NCI-H524 (cell line): ENCODE measurements around the gene NPSR1.
"Not testable (repeated sequence)": the region's sequence is repeated elsewhere in the genome, so short reads cannot be mapped to it uniquely, and the experiment has no call there.

ENCODE experiments used
- DNase-seq, 2 experiments: peaks; one replicate each; lab custom pipeline; 2025; lab: John Stamatoyannopoulos, UW

Gene NPSR1

DNA sequence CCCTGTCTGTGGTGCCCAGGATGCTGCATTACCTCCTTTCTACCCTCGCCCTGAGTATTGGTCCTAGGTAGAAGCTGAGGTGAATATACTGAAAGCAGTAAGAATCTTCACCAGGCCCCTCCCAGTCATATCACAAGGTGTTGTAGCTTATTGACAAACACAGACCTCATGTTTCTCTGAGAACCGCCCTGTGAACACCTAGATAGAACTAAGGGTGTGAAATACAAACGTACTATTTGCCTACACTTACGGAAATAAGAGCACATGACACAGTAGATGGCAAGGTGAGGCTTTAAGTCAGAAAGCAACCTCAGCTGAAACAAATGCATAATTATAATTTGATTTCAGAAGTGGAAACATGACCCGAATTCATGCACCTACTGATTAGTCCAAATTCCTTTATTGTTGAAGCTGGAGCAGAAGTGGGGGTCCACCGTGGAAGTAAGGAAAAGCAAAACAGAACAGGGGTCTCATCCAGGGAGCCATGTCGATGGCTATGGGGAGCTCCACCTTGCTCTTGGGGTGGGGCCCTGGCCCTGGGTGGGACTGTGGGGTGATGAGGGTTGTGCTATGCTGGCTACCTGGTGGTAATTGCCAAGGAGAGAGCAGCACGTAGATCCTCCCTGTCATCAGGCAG, at the start of gene NPSR1:
Gene NPSR1, plus strand, starts transcription at position 587 of the 637 bp plus-strand sequence. CDS start 195 bp downstream, outside the sequence.
- no peak for DNase-seq

DNA sequence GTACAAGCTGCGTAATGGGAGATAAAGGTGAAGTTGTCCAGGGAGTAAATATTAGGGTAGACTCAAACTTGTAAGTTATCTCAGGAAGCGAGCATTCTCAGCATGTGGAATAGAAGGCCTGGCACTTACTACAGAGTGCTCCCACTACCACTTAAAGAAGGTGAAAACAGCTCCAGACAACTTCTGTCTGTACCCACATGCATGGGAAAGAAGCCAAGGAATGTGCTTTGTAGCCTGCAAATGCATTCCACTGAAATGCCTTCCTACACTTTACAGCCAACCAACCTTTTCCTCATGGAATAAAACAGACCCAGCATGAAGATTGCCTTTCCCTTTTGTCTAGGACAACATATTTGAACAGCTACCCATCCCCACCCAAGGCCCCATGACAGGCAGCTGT, 45.4 kb upstream of the NPSR1 start:
- DNase-seq: no peak

DNA sequence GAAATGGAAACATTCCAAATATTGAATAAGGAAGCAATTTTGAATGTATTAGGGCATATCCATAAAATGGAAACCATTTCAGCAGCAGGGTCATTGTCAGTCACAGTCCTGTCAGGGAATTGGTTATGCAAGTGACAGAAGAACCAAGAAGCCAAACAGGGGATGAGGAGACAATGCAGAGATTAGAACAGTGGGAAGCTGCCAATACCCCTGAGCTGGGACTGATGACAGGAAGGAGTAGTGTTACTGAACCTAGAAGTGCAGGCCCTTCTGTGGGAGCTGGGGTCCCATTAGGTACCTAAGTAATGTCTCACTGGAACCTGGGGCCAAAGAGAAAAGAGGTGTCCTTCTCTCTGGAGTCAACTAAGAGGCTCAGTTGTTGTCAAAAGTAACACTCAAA, 37.6 kb upstream of the NPSR1 start:
- DNase-seq: no peak

DNA sequence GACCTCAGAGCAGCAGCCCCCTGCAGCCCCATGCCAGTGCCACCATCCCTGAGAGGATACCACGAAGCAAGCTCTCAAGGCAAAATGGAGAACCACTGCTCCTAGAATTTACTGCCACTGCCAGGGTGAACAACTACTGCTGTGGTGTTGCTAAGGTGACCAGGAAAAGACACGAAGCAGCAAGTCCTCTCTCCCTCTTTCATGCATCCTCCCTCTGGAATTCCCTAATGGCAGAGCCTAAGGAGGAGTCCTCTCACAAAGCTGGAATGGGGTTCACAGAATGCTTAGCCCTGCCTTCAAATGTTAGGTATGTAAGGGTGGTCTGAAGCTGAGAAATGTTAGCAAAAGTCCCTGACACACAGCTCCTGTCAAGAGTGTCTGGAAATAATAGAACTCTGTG, 35.8 kb upstream of the NPSR1 start:
- no peak for DNase-seq

GRCh38 chr7:34622771-34623250, 35.2 kb upstream of the NPSR1 start:
- DNase-seq: no peak

DNA sequence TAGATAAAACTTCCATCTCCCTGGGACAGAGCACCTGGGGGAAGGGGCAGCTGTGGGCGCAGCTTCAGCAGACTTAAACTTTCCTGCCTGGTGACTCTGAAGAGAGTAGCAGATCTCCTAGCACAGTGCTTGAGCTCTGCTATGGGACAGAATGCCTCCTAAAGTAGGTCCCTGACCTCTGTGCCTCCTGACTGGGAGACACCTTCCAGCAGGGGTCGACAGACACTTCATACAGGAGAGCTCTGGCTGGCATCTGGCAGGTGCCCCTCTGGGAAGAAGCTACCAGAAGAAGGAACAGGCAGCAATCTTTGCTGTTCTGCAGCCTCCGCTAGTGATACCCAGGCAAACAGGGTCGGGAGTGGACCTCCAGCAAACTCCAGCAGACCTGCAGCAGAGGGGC, 29.4 kb upstream of the NPSR1 start:
- not testable (repeated sequence) for DNase-seq

- DNase-seq: no peak
These were observed 5.2 kb upstream of the NPSR1 start for GRCh38 chr7:34652809-34653208.

DNA sequence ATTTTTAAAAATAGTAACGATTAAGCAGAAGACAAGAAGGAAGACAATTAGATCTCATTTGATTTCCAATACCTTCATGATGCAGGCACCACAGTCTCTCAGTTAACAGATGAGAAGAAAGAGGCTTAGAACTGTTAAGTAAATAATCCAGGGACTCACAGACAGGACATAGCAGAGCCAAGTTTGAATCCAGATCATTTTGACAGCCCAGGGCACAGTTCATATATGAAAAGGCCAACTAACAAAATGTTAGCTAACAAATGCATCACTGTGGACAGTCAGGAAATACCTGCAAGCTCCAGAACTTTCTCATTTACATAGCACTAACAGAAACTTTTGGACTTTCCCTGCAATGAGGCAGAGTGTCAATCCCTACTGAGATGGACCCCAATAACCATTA, 4.2 kb upstream of the NPSR1 start:
- no peak for DNase-seq

DNA sequence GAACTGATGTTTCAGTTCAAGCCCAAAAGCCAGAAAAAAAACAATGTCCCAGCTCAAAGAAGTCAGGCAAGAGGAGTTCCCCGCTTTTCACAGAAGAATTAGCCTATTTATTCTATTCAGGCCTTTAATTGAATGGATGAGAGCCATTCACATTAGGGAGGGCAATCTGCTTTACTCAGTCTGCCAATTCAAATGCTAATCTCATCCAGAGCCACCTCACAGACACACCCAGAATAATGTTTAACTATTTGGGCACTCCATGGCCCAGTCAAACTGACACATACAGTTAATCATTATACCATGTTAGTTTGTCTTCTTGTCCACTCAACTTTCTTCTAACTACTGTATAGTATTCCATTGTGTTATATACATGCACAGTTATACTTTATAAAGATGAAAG, 2.6 kb upstream of the NPSR1 start:
- no peak for DNase-seq

GRCh38 chr7:34656041-34656440, 2.0 kb upstream of the NPSR1 start:
- DNase-seq: no peak

DNA sequence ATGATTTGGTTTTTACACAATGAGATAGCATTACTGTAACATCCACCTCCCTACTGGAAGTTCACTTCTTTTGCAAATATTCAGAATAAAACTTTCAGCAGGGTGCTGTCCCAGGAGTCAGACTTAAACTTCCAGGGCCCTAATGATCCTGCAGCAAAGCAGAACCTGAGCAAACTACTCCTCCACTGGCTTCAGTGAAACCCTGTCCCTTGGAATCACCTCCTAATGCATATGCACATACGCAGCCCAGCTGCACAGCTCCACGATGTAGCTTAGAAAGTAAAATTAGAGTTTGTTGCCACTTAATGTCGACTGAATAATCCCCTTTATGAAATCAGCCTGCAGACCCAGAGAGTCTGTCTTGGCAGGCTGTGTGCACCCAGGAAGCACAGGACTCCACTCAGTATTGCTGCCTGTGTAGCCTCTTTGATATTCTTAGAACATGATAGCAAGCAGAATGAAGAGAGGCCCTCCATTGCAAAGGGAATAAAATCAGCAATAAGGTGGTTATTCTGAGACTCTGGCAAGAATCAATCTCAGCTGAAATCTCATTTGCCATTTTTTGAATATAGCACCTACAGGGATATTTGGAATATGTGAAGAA, 1.6 kb downstream of the NPSR1 start:
- no peak for DNase-seq

DNA sequence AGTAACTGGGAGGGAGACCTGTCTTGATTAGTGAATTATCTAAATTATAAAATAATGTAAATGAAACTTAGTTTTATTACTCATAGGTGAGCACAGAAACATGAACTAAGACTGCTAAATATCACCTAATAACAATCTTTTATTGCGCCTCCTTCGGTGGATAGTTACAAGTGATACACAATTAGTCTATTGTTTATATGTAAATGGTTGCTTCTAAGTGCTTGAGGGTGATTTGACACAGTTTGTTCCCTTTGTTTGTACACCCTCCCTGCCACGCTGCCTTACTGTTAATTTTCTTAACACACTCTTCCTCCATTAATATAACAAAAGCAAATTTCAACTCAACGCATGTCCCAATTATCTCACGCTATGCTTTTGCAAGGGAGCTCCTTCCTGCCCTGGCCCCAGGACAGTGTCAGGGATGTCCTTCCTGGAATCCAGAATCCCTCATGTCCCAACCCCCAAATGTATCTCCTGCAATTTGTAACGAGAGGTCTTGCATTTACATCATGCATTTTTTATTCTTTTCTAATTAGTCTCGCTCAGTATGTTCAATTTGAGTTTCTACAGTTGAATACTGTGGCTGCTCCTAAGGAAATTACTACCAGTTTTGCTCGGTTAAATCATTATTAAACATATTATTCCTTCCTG, 4.2 kb downstream of the NPSR1 start:
- no peak for DNase-seq

DNA sequence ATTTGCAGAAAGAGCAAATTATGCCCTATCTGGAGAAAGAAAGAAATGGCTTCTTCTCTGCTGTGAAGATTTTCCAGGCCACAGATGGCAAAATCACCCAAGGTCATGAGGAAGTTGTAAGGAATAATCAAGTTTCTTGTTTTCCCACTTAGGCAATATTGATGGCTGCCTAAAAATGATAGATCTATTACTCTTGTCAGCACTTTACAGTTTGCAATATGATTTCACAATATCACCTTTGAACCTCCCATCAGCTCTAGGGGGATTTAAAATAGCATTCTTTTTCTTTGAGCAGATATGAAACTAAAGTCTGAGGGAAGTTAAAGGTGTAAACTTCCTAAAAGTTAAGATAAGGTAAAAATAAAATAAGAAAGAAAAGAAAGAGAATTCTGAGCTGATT, 6.7 kb downstream of the NPSR1 start:
- DNase-seq: no peak

DNA sequence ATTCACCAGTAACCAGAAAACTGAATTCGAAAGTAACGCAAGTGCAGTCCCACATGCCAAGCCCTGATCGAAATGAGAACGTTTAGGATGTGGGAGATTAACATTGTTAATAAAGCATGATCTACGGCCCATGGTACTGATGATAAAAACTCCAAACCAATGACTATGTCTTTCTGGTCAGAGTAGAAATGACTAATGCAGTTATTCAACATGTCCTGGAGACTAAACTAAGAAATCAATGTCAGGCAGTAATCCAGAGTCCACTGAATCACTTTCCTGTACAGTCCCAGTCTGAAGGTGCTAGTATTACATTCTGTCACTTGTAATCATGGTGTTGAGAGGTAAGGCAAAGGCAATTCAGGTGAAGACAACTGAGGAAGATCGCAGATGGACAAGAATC, 14.4 kb downstream of the NPSR1 start:
- DNase-seq: no peak

DNA sequence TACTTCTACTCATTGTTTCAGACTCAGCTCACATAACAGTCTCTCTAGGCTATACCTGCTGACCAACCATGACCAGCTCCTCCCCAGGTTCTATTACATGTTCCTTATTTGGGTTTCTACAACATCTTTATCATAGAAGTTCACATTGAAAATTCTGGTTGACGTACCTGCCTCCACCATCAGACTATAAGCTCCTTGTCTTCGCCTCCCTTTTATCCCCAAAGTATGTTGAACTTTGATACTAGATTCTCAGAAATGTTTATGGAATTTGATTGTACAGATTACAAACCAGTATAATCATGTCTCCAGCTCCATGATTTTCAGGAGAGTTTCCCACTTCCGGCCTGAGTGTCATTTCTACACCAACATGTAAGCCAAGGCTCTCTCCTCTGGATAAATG, 15.0 kb downstream of the NPSR1 start:
- DNase-seq: no peak

GRCh38 chr7:34675749-34676374, 17.8 kb downstream of the NPSR1 start:
- peak; percentile 17 to 57 for DNase-seq

DNA sequence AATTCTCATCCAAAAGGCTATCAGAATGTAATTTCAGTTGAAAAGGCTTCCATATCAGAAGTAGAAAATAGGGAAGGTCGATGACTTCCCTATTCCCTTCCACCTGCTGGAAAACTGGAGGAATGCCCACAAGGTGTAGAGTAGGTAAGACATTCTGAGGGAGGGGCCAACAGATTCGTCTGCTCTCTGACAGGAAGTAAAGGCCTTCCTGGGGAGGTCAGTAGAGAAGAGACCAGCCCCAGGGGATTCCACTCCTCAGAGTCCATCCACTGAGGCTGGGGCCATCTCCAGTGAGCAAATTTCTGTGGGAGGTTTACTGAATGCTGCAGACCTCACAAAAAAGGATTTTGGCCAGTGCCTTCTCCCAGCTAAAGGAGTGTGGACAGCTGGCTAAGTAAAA, 19.5 kb downstream of the NPSR1 start:
- DNase-seq: no peak

- DNase-seq: no peak
These were observed 29.5 kb downstream of the NPSR1 start for GRCh38 chr7:34687529-34687928.

GRCh38 chr7:34696415-34696814, 38.4 kb downstream of the NPSR1 start:
- no peak for DNase-seq

DNA sequence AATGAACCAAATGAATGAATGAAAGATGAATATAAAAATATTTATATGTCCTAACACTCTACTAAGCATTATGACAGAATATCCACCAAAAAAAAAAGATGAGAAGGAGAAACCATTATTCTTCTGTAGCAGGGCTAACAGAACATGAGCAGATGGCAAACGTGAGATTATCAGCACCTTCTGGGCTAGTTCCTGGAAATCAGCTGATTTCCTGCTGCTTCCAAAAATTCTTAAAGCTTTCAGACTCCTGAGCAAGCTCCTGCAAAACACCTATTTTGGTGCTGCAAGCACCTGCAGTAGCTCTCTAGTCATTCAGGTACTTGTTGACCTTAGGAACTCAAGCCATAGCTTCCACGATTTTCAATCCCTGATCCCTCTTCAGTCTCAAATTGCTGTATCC, 51.8 kb downstream of the NPSR1 start:
- peak in 1 of 2 experiments; percentile 49 for DNase-seq

- no peak for DNase-seq
These were observed 60.8 kb downstream of the NPSR1 start for GRCh38 chr7:34718867-34719266.

- no peak for DNase-seq
These were observed 61.6 kb downstream of the NPSR1 start for GRCh38 chr7:34719636-34720035.

- no peak for DNase-seq
These were observed 62.3 kb downstream of the NPSR1 start for GRCh38 chr7:34720289-34720688.
